ENCODE results near the gene RER1. TPM values are rescaled to one million over a fixed set of nuclear protein-coding genes. Genes with fewer than 3 reads are reported as not detected.

The RER1 gene
- total RNA-seq, 1 donor from 2014 or later = 93.0 TPM

GRCh38 chr1:2344121-2344681, 47.4 kb upstream of the RER1 start:
- Mint-ChIP-seq H3K9me3 (ENCODE audit: unreplicated experiment) (peaks cover 3% of the 10 kb centered on the region), H3K4me1 (ENCODE audit: low read depth, unreplicated experiment) (peaks cover under 1% of the 10 kb centered on the region), H3K27me3 (ENCODE audit: unreplicated experiment) (peaks cover 2% of the 10 kb centered on the region), H3K36me3 (ENCODE audit: unreplicated experiment) (no peaks in the 10 kb centered on the region), H3K4me3 (ENCODE audit: unreplicated experiment) (no peak overlapping the region), H3K27ac (ENCODE audit: unreplicated experiment) (no peak overlapping the region)
- DNase-seq = peak; percentile 19
- no peak for TF ChIP-seq CTCF (IDR thresholded peaks at IDR 0.05; ENCODE audit: partially characterized antibody, unreplicated experiment)

- DNase-seq = peak; percentile 14
- no peak overlapping the region for H3K4me3 Mint-ChIP-seq (ENCODE audit: unreplicated experiment)
- peaks cover 7% of the 10 kb centered on the region for H3K9me3 Mint-ChIP-seq (ENCODE audit: unreplicated experiment)
- no peak overlapping the region for H3K27ac Mint-ChIP-seq (ENCODE audit: unreplicated experiment)
- peaks cover 3% of the 10 kb centered on the region for H3K4me1 Mint-ChIP-seq (ENCODE audit: low read depth, unreplicated experiment)
- no peak for TF ChIP-seq CTCF (IDR thresholded peaks at IDR 0.05; ENCODE audit: partially characterized antibody, unreplicated experiment)
- H3K36me3 Mint-ChIP-seq (ENCODE audit: unreplicated experiment) = no peaks in the 10 kb centered on the region
- H3K27me3 Mint-ChIP-seq (ENCODE audit: unreplicated experiment) = peaks cover 6% of the 10 kb centered on the region
Observed at GRCh38 chr1:2344744-2345296, 46.8 kb upstream of the RER1 start.

GRCh38 chr1:2345297-2346075, 46.2 kb upstream of the RER1 start:
- Mint-ChIP-seq H3K36me3 (ENCODE audit: unreplicated experiment) (no peaks in the 10 kb centered on the region), H3K9me3 (ENCODE audit: unreplicated experiment) (peaks cover 4% of the 10 kb centered on the region), H3K4me1 (ENCODE audit: low read depth, unreplicated experiment) (peaks cover 5% of the 10 kb centered on the region), H3K4me3 (ENCODE audit: unreplicated experiment) (no peak overlapping the region), H3K27ac (ENCODE audit: unreplicated experiment) (no peak overlapping the region), H3K27me3 (ENCODE audit: unreplicated experiment) (peaks cover 5% of the 10 kb centered on the region)
- peak; percentile 9 for DNase-seq
- TF ChIP-seq CTCF (IDR thresholded peaks at IDR 0.05; ENCODE audit: partially characterized antibody, unreplicated experiment) = no peak

- H3K36me3 Mint-ChIP-seq (ENCODE audit: unreplicated experiment) = no peaks in the 10 kb centered on the region
- H3K4me1 Mint-ChIP-seq (ENCODE audit: low read depth, unreplicated experiment) = peaks cover 8% of the 10 kb centered on the region
- peaks cover 5% of the 10 kb centered on the region for H3K27me3 Mint-ChIP-seq (ENCODE audit: unreplicated experiment)
- H3K9me3 Mint-ChIP-seq (ENCODE audit: unreplicated experiment) = peaks cover 4% of the 10 kb centered on the region
- DNase-seq = peak; percentile 6
- H3K4me3 Mint-ChIP-seq (ENCODE audit: unreplicated experiment) = no peak overlapping the region
- TF ChIP-seq CTCF (IDR thresholded peaks at IDR 0.05; ENCODE audit: partially characterized antibody, unreplicated experiment) = no peak
- no peak overlapping the region for H3K27ac Mint-ChIP-seq (ENCODE audit: unreplicated experiment)
Observed at GRCh38 chr1:2346691-2347408, 44.8 kb upstream of the RER1 start.

All from glutamatergic neuron (in vitro differentiated cells).